ENCODE data around the gene UQCR10.
"Not testable (repeated sequence)": the region's sequence is repeated elsewhere in the genome, so short reads cannot be mapped to it uniquely, and the experiment has no call there.

GRCh38 chr22:29754658-29755395, 12.3 kb upstream of the UQCR10 start:
- TF ChIP-seq POLR2A (IDR thresholded peaks at IDR 0.05; ENCODE audit: low read length); GATA1 (IDR thresholded peaks at IDR 0.05; ENCODE audit: low read depth, low read length): not testable (repeated sequence)

All from erythroblast (primary cell).